ENCODE data around the gene CDK9.
"Not testable (repeated sequence)": the region's sequence is repeated elsewhere in the genome, so short reads cannot be mapped to it uniquely, and the experiment has no call there.

CDK9 gene

GRCh38 chr9:127822108-127822507 lies 36.3 kb downstream of the CDK9 start:
- no peaks in the 10 kb centered on the region for H3K9me3 ChIP-seq
- H3K4me1 ChIP-seq, result no peaks in the 10 kb centered on the region
- H3K4me3 ChIP-seq, result no peak overlapping the region
- in situ Hi-C loops (cut with MboI; ENCODE audit: low sequenced_read_pairs), result no loop called here
- H3K36me3 ChIP-seq (replicated peaks), result no peaks in the 10 kb centered on the region
- no peaks in the 10 kb centered on the region for H3K27me3 ChIP-seq (ENCODE audit: low read depth)
- no peak for DNase-seq (ENCODE audit: low spot score in 2 of 2)

DNA sequence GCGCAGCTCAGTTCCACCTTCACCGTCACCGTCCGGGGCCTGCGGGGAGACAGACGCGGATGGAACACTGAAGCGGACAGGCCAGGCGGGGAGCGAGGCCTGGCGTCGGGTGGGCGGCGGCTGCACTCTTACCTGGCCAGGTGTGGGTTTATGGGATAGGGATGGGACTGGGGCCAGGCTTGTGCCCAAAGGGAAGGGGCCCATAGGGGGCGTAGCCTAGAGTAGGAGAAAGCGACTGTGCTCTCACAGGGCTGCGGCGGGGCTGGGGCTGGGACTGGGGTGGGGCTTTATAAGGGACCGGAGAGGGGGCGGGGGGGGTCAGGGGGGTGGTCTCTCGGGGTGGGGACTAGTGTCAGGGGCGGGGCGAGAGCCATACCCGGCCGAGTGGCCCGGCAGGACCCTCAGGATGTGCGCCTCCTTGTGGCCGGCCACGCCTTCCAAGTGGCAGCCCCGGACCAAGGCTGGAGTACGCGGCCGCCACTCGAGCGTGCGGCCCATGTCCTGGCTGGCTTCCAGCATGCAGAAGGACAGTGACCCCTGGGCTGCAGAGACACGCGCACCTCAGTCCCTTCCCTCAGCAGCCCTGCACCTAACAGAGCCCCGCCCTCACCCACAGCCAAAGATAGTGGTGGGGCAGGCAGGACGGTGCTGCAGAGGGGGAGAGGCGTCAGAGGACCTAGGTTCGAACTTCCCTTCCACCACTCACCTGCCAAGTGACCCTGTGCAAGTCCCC lies 39.7 kb downstream of the CDK9 start:
- DNase-seq (ENCODE audit: low spot score in 2 of 2), result peak; percentile 32 to 84
- no peaks in the 10 kb centered on the region for H3K9me3 ChIP-seq
- H3K27me3 ChIP-seq (ENCODE audit: low read depth), result no peaks in the 10 kb centered on the region
- no peaks in the 10 kb centered on the region for H3K4me1 ChIP-seq
- H3K36me3 ChIP-seq (replicated peaks), result no peaks in the 10 kb centered on the region
- in situ Hi-C loops (cut with MboI; ENCODE audit: low sequenced_read_pairs), result no loop called here
- no peak overlapping the region for H3K4me3 ChIP-seq

GRCh38 chr9:127826253-127826913 lies 40.5 kb downstream of the CDK9 start:
- H3K27me3 ChIP-seq (ENCODE audit: low read depth), result no peaks in the 10 kb centered on the region
- in situ Hi-C loops (cut with MboI; ENCODE audit: low sequenced_read_pairs), result no loop called here
- no peak overlapping the region for H3K4me3 ChIP-seq
- H3K4me1 ChIP-seq, result no peaks in the 10 kb centered on the region
- DNase-seq (ENCODE audit: low spot score in 2 of 2), result no peak
- no peaks in the 10 kb centered on the region for H3K36me3 ChIP-seq (replicated peaks)
- H3K9me3 ChIP-seq, result no peaks in the 10 kb centered on the region

- no peaks in the 10 kb centered on the region for H3K27me3 ChIP-seq (ENCODE audit: low read depth)
- no peak for DNase-seq (ENCODE audit: low spot score in 2 of 2)
- H3K9me3 ChIP-seq, result no peaks in the 10 kb centered on the region
- H3K4me3 ChIP-seq, result no peak overlapping the region
- no peaks in the 10 kb centered on the region for H3K36me3 ChIP-seq (replicated peaks)
- in situ Hi-C loops (cut with MboI; ENCODE audit: low sequenced_read_pairs), result no loop called here
- H3K4me1 ChIP-seq, result no peaks in the 10 kb centered on the region
These were observed 42.6 kb downstream of the CDK9 start for GRCh38 chr9:127828262-127829031.

GRCh38 chr9:127829205-127829906 lies 43.5 kb downstream of the CDK9 start:
- Histone ChIP-seq H3K4me1 (no peaks in the 10 kb centered on the region), H3K27me3 (ENCODE audit: low read depth) (no peaks in the 10 kb centered on the region), H3K36me3 (replicated peaks) (no peaks in the 10 kb centered on the region), H3K9me3 (no peaks in the 10 kb centered on the region), H3K4me3 (no peak overlapping the region)
- DNase-seq (ENCODE audit: low spot score in 2 of 2), result no peak
- in situ Hi-C loops (cut with MboI; ENCODE audit: low sequenced_read_pairs), result no loop called here

- in situ Hi-C loops (cut with MboI; ENCODE audit: low sequenced_read_pairs), result no loop called here
- H3K4me3 ChIP-seq, result no peak overlapping the region
- no peaks in the 10 kb centered on the region for H3K36me3 ChIP-seq (replicated peaks)
- DNase-seq (ENCODE audit: low spot score in 2 of 2), result no peak
- no peaks in the 10 kb centered on the region for H3K27me3 ChIP-seq (ENCODE audit: low read depth)
- H3K9me3 ChIP-seq, result no peaks in the 10 kb centered on the region
- no peaks in the 10 kb centered on the region for H3K4me1 ChIP-seq
These were observed 46.4 kb downstream of the CDK9 start for GRCh38 chr9:127832248-127832647.

DNA sequence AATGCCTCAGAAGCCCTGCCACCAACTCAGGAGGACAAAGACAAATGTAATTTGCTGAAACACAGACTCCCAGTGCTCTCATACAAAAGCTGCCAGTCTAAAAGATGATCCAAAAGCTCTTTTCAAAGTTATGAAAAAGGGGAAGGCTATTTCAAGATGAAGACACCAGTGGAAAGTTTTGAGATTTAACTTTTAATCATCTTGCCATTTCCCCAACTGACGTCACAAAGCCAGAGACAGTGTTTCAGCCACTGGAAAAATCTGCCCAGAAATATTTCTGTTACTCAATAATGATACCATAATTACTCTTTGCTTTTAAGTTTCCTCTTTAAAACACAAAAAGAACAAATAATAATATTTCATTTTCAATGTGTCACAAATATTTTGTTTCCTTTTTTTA lies 47.7 kb downstream of the CDK9 start:
- no peaks in the 10 kb centered on the region for H3K27me3 ChIP-seq (ENCODE audit: low read depth)
- no peak for DNase-seq (ENCODE audit: low spot score in 2 of 2)
- H3K4me3 ChIP-seq, result no peak overlapping the region
- in situ Hi-C loops (cut with MboI; ENCODE audit: low sequenced_read_pairs), result no loop called here
- no peaks in the 10 kb centered on the region for H3K9me3 ChIP-seq
- no peaks in the 10 kb centered on the region for H3K4me1 ChIP-seq
- no peaks in the 10 kb centered on the region for H3K36me3 ChIP-seq (replicated peaks)

DNA sequence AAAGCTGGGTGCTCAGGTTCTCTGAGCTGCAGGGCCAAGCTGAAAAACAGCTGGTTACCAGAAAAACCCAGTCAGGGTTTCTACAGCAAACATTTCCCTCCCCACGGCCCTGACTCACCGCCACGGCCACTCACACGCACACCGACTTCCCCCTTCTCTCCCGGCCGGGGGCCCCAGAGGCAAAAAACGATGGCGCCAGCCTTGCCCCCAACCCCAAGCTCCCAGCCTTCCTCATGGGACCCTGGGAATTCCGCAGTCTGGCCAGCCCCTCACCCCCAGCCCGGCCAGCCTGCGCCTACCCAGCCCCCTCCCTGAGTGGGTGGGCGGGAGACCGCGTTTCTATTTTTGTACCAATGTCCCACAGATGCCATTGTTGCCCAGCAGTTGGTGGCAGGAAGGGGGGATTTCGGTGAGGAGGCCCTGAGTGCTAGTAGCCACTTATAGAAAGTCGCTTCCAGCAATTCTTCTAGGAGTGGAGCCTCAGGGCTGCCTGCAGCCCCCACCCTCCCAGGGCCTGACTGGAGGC lies 50.2 kb downstream of the CDK9 start:
- Histone ChIP-seq H3K27me3 (ENCODE audit: low read depth) (no peaks in the 10 kb centered on the region), H3K4me3 (no peak overlapping the region), H3K9me3 (no peaks in the 10 kb centered on the region), H3K4me1 (no peaks in the 10 kb centered on the region), H3K36me3 (replicated peaks) (no peaks in the 10 kb centered on the region)
- DNase-seq (ENCODE audit: low spot score in 2 of 2), result no peak
- in situ Hi-C loops (cut with MboI; ENCODE audit: low sequenced_read_pairs), result no loop called here

GRCh38 chr9:127836561-127836960 lies 50.7 kb downstream of the CDK9 start:
- H3K4me1 ChIP-seq; H3K36me3 ChIP-seq (replicated peaks); in situ Hi-C loops (cut with MboI; ENCODE audit: low sequenced_read_pairs); H3K4me3 ChIP-seq; H3K9me3 ChIP-seq; H3K27me3 ChIP-seq (ENCODE audit: low read depth); DNase-seq (ENCODE audit: low spot score in 2 of 2): not testable (repeated sequence)

- no peak for DNase-seq (ENCODE audit: low spot score in 2 of 2)
- Histone ChIP-seq H3K27me3 (ENCODE audit: low read depth) (no peaks in the 10 kb centered on the region), H3K36me3 (replicated peaks) (no peaks in the 10 kb centered on the region), H3K4me3 (no peak overlapping the region), H3K4me1 (no peaks in the 10 kb centered on the region), H3K9me3 (no peaks in the 10 kb centered on the region)
- in situ Hi-C loops (cut with MboI; ENCODE audit: low sequenced_read_pairs), result no loop called here
These were observed 51.5 kb downstream of the CDK9 start for GRCh38 chr9:127837346-127837745.

- no peak for DNase-seq (ENCODE audit: low spot score in 2 of 2)
- no peak overlapping the region for H3K4me3 ChIP-seq
- H3K36me3 ChIP-seq (replicated peaks), result no peaks in the 10 kb centered on the region
- no peaks in the 10 kb centered on the region for H3K4me1 ChIP-seq
- H3K27me3 ChIP-seq (ENCODE audit: low read depth), result no peaks in the 10 kb centered on the region
- in situ Hi-C loops (cut with MboI; ENCODE audit: low sequenced_read_pairs), result no loop called here
- no peaks in the 10 kb centered on the region for H3K9me3 ChIP-seq
These were observed 52.7 kb downstream of the CDK9 start for GRCh38 chr9:127838375-127839078.
